GM12891 (cell line): ENCODE data around the gene PARVB.

Source experiments
- POLR2A ChIP-seq: IDR thresholded peaks from 2 replicates; pipeline ENCODE4 v1.6.1; 2011; ENCODE audit warnings: low read depth, low read length, control low read depth
- POLR2AphosphoS5 ChIP-seq: IDR thresholded peaks from 2 replicates; pipeline ENCODE4 v1.6.1; 2011; ENCODE audit warnings: low read depth, low read length, control low read depth
- TAF1 ChIP-seq: IDR thresholded peaks from 2 replicates; pipeline ENCODE4 v1.6.1; 2011; ENCODE audit warnings: low read depth, low read length, control low read depth

GRCh38 chr22:44213489-44214043 lies 189.5 kb downstream of the PARVB start:
- TF ChIP-seq POLR2AphosphoS5: no peak
- no peak for TF ChIP-seq POLR2A
- no peak for TF ChIP-seq TAF1
